ENCODE results near the gene PYGL. TPM values are rescaled to one million over a fixed set of nuclear protein-coding genes. Genes with fewer than 3 reads are reported as not detected.

The PYGL gene
- total RNA-seq, 1 experiment from 2014 or later = 106 TPM

DNA sequence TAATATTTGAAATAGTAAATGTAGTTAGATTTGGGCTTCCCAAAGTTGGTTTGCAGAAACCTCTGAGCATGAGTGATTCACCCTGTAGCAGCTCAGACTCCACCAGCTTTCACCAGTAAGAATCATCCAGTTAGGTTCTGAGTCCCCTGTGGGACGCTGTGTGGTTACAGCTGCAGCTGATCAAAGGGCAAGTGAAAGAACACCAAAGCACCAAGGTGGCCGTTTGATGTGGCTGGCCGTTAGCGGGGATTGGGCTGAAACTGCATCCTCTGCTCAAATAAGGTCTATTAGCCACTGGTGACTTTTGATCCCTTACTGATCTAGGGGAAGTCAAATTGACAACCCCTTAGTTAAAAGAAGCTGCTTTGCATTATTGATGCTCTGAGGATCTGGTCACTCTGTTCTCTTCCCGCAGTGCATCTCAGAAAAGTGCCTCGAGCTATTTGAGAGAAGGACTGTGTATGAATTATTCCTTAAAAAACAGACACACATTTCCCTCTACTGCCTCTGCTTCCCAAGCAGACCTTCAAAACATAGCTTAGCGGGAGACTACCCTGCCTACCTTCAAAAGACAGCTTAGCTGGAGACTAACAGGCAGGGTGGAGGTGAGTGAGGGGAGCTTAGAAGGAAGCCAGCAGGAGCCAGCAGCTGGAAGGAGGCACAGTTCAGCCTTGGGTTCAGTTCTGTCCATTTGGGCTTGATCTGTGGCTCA lies 68.8 kb downstream of the PYGL start:
- peak; percentile 28 for DNase-seq (ENCODE audit: low read depth)

DNA sequence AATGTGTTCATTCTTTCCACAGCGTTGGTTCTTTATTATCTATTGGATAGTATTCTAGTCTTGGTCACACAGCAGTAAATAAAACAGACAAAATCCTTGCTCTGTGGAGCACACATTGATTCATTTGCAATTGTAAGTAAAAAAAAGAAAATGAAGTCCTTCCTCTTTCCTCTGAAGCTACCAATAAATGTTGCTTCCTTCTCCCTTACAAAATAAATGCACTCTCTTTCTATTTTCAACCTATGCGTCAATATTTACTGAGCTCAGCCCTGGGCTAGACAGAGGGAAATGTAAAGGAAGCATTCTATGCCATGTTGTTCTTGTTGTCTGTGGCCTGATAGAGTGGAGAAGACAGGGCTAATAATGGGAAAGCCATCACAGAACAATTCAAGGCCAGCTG lies 69.5 kb downstream of the PYGL start:
- DNase-seq (ENCODE audit: low read depth) = no peak

DNA sequence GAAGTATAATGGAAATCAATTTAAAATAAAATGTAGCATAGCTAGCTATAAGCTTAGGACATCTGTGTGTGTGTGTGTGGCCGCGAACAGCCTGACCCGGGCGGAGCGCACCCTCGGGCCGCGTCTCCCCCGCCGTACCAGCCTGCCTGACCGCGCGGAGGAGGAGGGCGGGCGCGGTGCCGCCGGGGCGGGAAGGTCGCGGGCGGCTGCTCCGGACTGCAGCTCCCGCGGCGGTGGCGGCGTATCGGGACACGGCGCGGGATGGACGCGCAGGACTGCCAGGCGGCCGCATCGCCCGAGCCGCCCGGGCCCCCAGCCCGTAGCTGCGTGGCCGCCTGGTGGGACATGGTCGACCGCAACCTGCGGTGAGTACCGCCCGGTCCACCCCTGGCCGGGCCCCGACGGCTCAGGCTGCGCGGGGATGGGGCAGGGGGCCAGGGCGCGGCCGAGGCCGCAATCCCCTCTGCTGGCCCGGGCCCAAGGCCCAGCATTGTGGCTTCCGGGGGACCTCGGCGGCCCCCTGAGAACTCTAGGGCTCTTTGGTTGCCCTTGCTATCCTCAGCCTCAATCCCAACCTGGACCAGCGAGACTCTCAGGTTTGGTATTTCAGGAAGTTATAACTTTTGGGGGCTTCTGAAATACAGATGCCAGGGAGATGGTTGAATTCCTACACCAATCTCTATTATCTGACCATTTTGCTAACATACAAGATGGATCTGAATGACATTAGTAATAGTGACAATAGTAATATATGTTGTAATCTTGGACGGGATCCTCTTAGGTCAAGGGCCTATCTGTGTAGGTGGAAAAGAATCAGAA lies 72.2 kb downstream of the PYGL start, which contains the start of gene ABHD12B:
ABHD12B (plus strand) TSS at position 140 of the 819 bp plus-strand sequence; CDS start at position 262, 122 bp downstream.
- no peak for DNase-seq (ENCODE audit: low read depth)

DNA sequence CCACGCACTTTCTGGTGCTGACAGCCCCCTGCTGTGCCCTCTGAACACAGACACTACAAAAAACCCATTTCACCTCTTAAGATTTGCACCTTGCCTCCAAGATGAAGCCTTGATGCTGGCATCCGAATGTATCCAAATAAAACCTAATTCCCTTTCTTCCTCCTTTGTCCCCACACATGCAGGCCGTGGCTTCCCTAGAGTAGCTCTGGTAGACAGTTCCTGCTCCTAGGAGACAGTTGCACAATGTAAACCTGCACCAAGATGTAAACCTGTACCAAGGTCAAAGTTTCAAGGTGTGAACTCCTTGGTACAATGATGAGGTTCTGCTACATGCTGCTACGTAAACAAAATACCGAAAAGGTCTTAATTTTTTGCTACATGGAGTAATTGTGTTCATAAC lies 73.1 kb downstream of the PYGL start:
- DNase-seq (ENCODE audit: low read depth) = no peak

DNA sequence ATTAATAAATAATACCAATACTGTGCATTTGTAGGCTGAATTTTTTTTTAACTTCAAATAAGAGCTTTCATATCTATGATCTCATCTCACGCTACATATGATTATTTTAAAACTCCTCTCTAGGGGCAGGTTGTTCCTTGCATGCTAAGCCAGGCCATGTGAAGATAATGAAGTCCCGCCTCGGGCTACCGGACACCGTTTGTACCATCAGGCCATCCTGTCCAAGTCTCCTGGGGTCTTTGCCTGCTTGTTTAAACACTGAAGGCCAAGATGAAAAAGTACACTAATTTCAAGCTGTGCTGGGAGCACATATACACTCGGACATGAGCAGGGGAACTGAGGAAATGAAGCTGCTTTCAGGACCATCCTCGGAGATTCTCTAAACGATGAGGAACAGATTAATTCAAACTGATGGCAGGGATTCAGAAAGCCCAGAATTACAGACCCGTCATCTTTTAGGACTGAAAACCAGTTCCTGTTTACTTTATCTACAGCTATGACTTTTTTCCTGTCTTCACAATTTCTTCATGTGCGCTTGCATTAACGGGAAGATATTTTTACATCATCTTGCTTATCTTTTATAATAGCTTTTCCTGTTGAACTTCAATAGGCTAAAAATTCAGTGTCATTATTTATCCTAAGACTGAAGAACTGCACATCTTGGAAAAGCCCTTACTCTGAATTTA lies 78.7 kb downstream of the PYGL start:
- DNase-seq (ENCODE audit: low read depth) = no peak

DNA sequence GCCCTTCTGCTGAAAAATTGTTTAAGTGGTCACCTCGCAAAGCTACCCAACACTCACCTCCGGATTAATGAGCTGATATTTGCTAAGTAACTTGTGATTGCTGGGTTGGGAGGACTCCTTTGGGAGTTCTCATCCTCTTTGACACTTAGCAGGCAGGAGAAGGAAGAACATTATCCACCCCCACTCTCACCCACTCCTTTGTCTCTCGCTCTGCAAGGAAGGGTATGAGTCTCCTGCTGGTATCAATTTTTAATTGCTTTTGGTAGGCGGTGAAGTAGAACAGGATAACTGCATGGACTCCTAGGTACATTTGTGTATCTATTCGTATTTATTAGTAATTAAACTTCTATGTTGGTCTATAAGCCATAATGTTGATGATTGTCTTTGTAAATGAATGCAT lies 79.3 kb downstream of the PYGL start:
- no peak for DNase-seq (ENCODE audit: low read depth)

DNA sequence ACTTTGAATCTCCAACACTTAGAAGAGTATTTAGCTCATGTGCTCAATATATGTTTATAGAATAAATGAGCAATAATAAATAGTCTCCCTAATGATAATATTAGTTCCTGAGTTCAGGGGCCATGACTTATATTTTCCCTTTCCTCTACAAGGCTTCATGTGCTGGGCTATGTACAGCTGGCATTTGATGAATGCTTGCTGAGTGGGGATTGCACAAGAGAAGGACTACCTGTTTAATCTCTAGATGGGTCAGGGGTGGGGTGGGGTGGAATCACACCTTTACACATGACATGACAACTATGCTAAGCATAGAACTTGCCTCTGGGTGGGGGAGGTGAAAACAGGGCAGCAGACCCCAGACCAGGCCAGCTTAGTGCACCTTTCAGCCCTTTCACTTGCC lies 80.0 kb downstream of the PYGL start:
- no peak for DNase-seq (ENCODE audit: low read depth)

DNA sequence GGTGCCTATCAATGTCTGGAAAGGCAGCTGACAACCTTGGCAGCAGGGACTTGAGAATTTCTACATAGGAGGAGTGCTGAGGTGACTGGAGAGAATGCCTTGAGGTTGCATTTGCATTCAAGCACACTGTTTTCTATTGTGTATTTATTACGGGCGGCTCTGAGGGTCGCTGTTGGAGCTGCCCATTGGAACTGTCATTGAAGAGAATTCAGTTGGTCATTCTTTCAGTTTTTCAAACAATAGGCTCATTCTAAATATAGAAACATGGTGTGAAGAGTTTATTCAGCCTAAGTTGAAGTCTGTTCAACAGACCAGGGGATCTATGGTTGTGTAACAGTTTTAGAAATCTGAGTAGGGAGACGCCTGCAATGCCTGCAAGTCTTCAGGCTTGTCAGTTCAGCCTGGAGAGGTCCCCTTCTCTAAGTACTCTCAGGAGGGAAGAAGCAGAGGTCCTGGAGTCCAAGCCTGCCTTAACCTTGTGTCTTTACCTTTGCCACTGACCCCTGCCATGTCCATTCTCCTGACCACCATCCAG lies 82.2 kb downstream of the PYGL start:
- no peak for DNase-seq (ENCODE audit: low read depth)

DNA sequence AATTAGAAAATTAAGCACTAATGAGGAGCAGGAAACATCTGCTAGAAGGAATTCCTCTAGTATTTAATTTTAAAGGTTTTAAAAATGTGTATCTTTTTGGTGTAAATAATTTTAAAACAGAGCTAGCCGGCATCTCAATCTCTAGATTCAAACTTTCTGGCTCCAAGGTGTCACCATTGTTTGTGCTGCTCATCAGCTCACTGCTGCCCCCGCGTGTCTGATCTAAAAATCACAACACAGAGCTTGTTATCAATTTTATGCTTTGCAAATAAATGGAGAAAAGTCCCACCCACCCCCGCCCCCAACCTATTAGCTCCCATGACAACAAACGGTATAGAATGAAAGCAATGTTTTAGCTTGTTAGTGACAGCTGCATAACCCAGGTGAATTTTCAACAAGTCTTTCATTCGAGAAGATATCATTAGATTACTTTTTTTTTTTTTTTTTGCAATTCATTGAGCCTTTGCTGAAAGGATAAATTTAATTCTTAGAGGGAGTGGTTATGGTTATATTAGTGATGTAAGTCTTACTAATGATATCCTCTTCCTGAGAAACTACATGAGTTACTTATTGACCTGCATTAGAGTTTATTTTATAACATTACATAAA lies 83.7 kb downstream of the PYGL start:
- DNase-seq (ENCODE audit: low read depth) = peak; percentile 74

DNA sequence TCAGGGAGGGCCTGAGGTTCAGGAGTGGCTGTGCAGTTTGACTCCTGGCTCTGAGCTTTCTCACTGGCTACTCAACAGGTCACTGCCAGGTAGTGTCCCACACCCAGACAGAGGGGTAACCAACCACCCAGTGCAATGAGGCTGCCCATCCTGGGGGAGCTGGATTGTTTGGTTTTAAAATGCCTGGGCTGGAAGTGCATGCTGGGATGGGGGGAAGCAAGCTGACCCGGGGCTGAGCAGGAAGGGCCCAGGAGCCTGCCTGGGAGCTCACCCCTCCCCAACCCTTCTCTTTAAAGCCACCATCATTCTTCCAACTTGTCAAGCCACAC lies 85.0 kb downstream of the PYGL start:
- DNase-seq (ENCODE audit: low read depth) = peak; percentile 30

DNA sequence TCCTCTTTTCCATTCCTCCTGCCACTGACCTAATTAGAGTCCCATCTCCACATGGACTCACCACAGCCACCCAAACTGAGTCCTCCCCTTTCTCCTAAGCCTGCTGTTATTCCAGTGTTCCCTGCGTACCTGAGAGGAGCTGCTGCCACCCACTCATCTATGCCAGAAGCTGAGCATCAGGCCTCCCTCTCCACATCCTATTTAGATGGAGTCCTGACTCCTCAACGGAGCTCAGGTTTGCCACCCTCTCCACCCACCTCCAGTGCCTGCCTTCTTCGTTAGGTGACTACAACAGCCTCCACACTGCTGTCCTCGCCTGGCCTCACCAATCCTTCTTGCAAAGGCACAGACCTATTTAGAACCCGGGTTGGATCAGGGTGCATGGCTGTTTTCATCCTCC lies 87.6 kb downstream of the PYGL start:
- DNase-seq (ENCODE audit: low read depth) = no peak

DNA sequence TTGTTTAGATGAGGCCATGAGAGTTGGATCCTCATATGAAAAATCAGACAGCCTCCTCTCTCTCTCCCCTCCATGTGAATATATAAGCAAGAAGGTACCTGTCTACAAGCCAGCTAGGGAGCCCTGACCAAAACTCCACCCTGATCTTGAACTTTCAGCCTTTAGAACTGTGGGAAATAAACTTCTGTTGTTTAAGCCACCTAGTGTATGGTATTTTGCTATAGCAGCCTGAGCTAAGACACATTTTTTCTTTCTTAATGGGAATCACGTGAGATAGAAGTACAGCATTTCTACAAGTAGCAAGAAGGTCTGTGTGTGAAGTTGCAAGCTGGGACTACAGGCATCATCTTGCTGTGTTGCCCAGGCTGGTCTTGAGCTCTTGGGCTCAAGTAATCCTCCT lies 88.7 kb downstream of the PYGL start:
- no peak for DNase-seq (ENCODE audit: low read depth)

Other genes starting within 250 kb of the PYGL start
- gene NIN, start 113.3 kb downstream of the PYGL start, total RNA-seq (2014; rRNA removed; shearing (Covaris generic)) = 31.5 and 31.7 TPM in 2 replicates
- gene ABHD12B, start 72.4 kb downstream of the PYGL start, total RNA-seq (2014; rRNA removed; shearing (Covaris generic)) = not detected in 2 replicates
- gene TRIM9, start 150.6 kb upstream of the PYGL start, total RNA-seq (2014; rRNA removed; shearing (Covaris generic)) = 0.53 and 1.8 TPM in 2 replicates